MCF 10A (cell line): ENCODE data around the gene KCTD1. TPM values are rescaled to one million over a fixed set of nuclear protein-coding genes. Genes with fewer than 3 reads are reported as not detected.
A peak's percentile ranks its signal among the peaks of the same experiment; 100 is the strongest.
"Not testable (repeated sequence)": the region's sequence is repeated elsewhere in the genome, so short reads cannot be mapped to it uniquely, and the experiment has no call there.

Source experiments
- BruUV-seq: library from RNA; stranded (reverse); fragments of 400-500 nt; replicated peaks from 2 replicates; lab custom pipeline; 2021; lab: Mats Ljungman, UMichigan
- CTCF ChIA-PET: fragments of 300-600 bp; sonication (Branson Sonifier 250); formaldehyde crosslinking; extraction: SDS; loops from one replicate; lab custom pipeline; 2021; ENCODE audit warnings: antibody characterized with exemption, inconsistent platforms; lab: Yijun Ruan, JAX
- POLR2A ChIA-PET: fragments of 300-600, 350-650 bp; sonication (Branson Sonifier 250); formaldehyde crosslinking; extraction: SDS; loops from one replicate; lab custom pipeline; 2020; ENCODE audit warnings: antibody characterized with exemption, inconsistent platforms; lab: Yijun Ruan, JAX
- DNase-seq: peaks from one replicate; pipeline ENCODE4 v3.0.0-alpha.2; 2018; ENCODE audit not compliant: unreplicated experiment
- H3K27ac Mint-ChIP-seq: one replicate; pipeline ENCODE4 v1.8.0; 2022; ENCODE audit warnings: mild to moderate bottlenecking, low read depth, mixed read lengths; ENCODE audit not compliant: unreplicated experiment
- H3K27me3 Mint-ChIP-seq: one replicate; pipeline ENCODE4 v1.8.0; 2022; ENCODE audit warnings: mixed read lengths; ENCODE audit not compliant: insufficient read depth, unreplicated experiment
- H3K36me3 Mint-ChIP-seq: one replicate; pipeline ENCODE4 v1.8.0; 2022; ENCODE audit warnings: mild to moderate bottlenecking, moderate library complexity, mixed read lengths; ENCODE audit not compliant: insufficient read depth, unreplicated experiment
- H3K4me1 Mint-ChIP-seq: one replicate; pipeline ENCODE4 v1.8.0; 2022; ENCODE audit warnings: mixed read lengths; ENCODE audit not compliant: insufficient read depth, unreplicated experiment
- H3K4me3 Mint-ChIP-seq: one replicate; pipeline ENCODE4 v1.8.0; 2022; ENCODE audit warnings: mild to moderate bottlenecking, moderate library complexity, mixed read lengths; ENCODE audit not compliant: unreplicated experiment
- H3K9me3 Mint-ChIP-seq: one replicate; pipeline ENCODE4 v1.8.0; 2022; ENCODE audit warnings: mixed read lengths; ENCODE audit not compliant: unreplicated experiment
- intact Hi-C: fragments of 100-400 bp; cut with micrococcal nuclease; formaldehyde crosslinking; loops from 2 replicates; pipeline ENCODE4 v1.14.1; 2022
- total RNA-seq: library from RNA; stranded (reverse); gene quantifications from 2 replicates; pipeline ENCODE4 v1.2.3, GENCODE V29; 2022
- TF ChIP-seq, protein P1 (sequence below): fragments of 200-600 bp; IDR thresholded peaks from one replicate; pipeline ENCODE4 v1.8.0; 2022; ENCODE audit warnings: antibody characterized with exemption, mild to moderate bottlenecking; ENCODE audit not compliant: unreplicated experiment

The KCTD1 gene
- total RNA-seq, 1 experiment from 2014 or later, result 37.9 TPM

DNA sequence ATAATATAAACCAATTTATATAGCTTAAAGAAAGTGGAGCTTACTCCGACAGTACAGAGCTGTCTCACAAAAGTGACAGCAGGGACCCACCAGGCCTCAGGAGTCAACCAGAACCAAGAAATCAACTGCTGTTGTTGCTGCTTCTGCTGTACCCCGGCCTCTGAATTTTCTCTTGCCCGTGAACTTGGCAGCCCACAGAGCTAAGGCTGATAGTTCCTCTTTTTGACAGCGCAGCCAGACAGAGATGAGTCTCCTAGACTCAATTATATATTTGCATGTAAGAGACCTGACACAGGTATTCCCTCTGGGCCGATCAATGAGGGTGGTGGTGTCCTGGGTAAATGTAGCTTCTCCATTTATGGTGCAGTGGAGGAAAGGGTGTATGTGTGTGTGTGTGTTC is 109.4 kb downstream of the KCTD1 start:
- intact Hi-C loops, result loop anchor here (5.0 kb wide), 1 partner anchor 108 kb away; the partner anchor contains the start of gene KCTD1
- TF ChIP-seq, protein P1, sequence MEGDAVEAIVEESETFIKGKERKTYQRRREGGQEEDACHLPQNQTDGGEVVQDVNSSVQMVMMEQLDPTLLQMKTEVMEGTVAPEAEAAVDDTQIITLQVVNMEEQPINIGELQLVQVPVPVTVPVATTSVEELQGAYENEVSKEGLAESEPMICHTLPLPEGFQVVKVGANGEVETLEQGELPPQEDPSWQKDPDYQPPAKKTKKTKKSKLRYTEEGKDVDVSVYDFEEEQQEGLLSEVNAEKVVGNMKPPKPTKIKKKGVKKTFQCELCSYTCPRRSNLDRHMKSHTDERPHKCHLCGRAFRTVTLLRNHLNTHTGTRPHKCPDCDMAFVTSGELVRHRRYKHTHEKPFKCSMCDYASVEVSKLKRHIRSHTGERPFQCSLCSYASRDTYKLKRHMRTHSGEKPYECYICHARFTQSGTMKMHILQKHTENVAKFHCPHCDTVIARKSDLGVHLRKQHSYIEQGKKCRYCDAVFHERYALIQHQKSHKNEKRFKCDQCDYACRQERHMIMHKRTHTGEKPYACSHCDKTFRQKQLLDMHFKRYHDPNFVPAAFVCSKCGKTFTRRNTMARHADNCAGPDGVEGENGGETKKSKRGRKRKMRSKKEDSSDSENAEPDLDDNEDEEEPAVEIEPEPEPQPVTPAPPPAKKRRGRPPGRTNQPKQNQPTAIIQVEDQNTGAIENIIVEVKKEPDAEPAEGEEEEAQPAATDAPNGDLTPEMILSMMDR, result no peak
- H3K9me3 Mint-ChIP-seq, result peaks cover 9% of the 10 kb centered on the region
- H3K27ac Mint-ChIP-seq, result no peak overlapping the region
- POLR2A ChIA-PET, result interaction anchor here (1.0 to 7.2 kb wide), 5 partner anchors 10 to 111 kb away, joined by 3 to 40 read pairs (median 4); no protein-coding TSS in a partner anchor
- no peak for DNase-seq
- CTCF ChIA-PET, result interaction anchor here (0.6 to 2.9 kb wide), 12 partner anchors 11 to 323 kb away, joined by 3 to 12 read pairs (median 4); no protein-coding TSS in a partner anchor
- no TSS peak for BruUV-seq
- H3K4me1 Mint-ChIP-seq, result peaks cover 48% of the 10 kb centered on the region
- no peaks in the 10 kb centered on the region for H3K36me3 Mint-ChIP-seq
- H3K27me3 Mint-ChIP-seq, result no peaks in the 10 kb centered on the region
- no peak overlapping the region for H3K4me3 Mint-ChIP-seq

DNA sequence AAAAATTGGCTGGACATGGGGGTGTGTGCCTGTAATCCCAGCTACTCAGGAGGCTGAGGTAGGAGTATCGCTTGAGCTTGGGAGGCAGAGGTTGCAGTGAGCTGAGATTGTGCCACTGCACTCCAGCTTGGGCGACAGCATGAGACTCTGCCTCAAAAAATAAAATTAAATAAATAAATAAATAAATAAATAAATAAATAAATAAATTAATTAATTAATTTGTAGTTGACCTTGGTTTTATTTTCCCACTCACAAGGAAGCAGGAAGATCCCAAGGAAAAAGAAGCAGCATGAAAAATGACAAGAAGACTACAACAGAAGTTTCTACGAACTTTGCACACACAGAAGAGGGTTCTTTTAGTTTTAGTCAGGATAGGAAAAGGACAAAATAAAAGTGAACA is 110.7 kb downstream of the KCTD1 start:
- CTCF ChIA-PET, result interaction anchor here (0.6 to 1.0 kb wide), 3 partner anchors 10 to 705 kb away, joined by 3 read pairs; no protein-coding TSS in a partner anchor
- POLR2A ChIA-PET, result interaction anchor here (1.5 to 2.2 kb wide), 3 partner anchors 32 to 107 kb away, joined by 3 to 7 read pairs (median 4); no protein-coding TSS in a partner anchor
- not testable (repeated sequence) for H3K36me3 Mint-ChIP-seq, BruUV-seq, H3K9me3 Mint-ChIP-seq, H3K4me3 Mint-ChIP-seq, DNase-seq, H3K27me3 Mint-ChIP-seq, H3K27ac Mint-ChIP-seq
- peaks cover 47% of the 10 kb centered on the region for H3K4me1 Mint-ChIP-seq
- intact Hi-C loops, result loop anchor here (5.0 kb wide), 1 partner anchor 110 kb away; the partner anchor contains the start of gene KCTD1

- POLR2A ChIA-PET, result interaction anchor here (0.6 to 1.7 kb wide), 8 partner anchors 8 to 1002 kb away, joined by 3 read pairs; partner anchors contain the start of gene KCTD1
- peak; percentile 92 for DNase-seq
- BruUV-seq, result TSS peak; percentile 71
- intact Hi-C loops, result loop anchor here (5.0 kb wide), 1 partner anchor 111 kb away; the partner anchor contains the start of gene KCTD1
- Mint-ChIP-seq H3K4me1 (peaks cover 39% of the 10 kb centered on the region), H3K27ac (peak overlapping the region; percentile 44), H3K36me3 (no peaks in the 10 kb centered on the region), H3K27me3 (no peaks in the 10 kb centered on the region), H3K4me3 (peak overlapping the region; percentile 49), H3K9me3 (no peaks in the 10 kb centered on the region)
- CTCF ChIA-PET, result interaction anchor here (0.6 to 1.5 kb wide), 5 partner anchors 9 to 319 kb away, joined by 3 to 5 read pairs (median 3); no protein-coding TSS in a partner anchor
- TF ChIP-seq, protein P1, result no peak
Observed at GRCh38 chr18:26436176-26437051, 111.9 kb downstream of the KCTD1 start.

GRCh38 chr18:26435415-26436095 is 112.8 kb downstream of the KCTD1 start:
- Mint-ChIP-seq H3K4me1 (peaks cover 31% of the 10 kb centered on the region), H3K36me3 (no peaks in the 10 kb centered on the region), H3K4me3 (peak overlapping the region; percentile 49), H3K27ac (peak overlapping the region; percentile 44), H3K27me3 (no peaks in the 10 kb centered on the region), H3K9me3 (no peaks in the 10 kb centered on the region)
- ChIA-PET CTCF (interaction anchor here (0.6 to 1.5 kb wide), 2 partner anchors 52 to 230 kb away, joined by 3 to 5 read pairs; no protein-coding TSS in a partner anchor), POLR2A (interaction anchor here (0.7 to 1.1 kb wide), 6 partner anchors 9 to 1001 kb away, joined by 3 read pairs; partner anchors contain the start of gene KCTD1)
- TF ChIP-seq, protein P1, result no peak
- intact Hi-C loops, result loop anchor here (5.0 kb wide), 1 partner anchor 112 kb away; the partner anchor contains the start of gene KCTD1
- no peak for DNase-seq
- BruUV-seq, result TSS peak; percentile 81
